IMR-90 (cell line): Measurements from ENCODE around the gene CHN1. TPM values are rescaled to one million over a fixed set of nuclear protein-coding genes. Genes with fewer than 3 reads are reported as not detected.

Source experiments
- ATAC-seq: fragments of 200-7000 bp; cut with Tn5 transposase; 2 replicates; pipeline ENCODE4 v1.9.1; 2020; ENCODE audit warnings: low read depth, mild to moderate bottlenecking, moderate library complexity
- BruUV-seq: library from RNA; stranded (reverse); fragments of 400-500 nt; replicated peaks from 2 replicates; lab custom pipeline; 2021; lab: Mats Ljungman, UMichigan
- CTCF ChIA-PET: fragments of 300-600 bp; formaldehyde crosslinking; extraction: SDS; loops from one replicate; lab custom pipeline; 2021; ENCODE audit warnings: antibody characterized with exemption; lab: Yijun Ruan, JAX
- POLR2A ChIA-PET: fragments of 300-600 bp; sonication (Branson Sonifier 250); formaldehyde crosslinking; loops from one replicate; lab custom pipeline; 2022; ENCODE audit warnings: antibody characterized with exemption; ENCODE audit not compliant: unreplicated experiment; lab: Charles Lee
- DNase-seq: peaks from one replicate; pipeline ENCODE4 v3.0.0; 2013
- H2AFZ ChIP-seq: replicated peaks from 2 replicates; pipeline ENCODE3; 2013; ENCODE audit warnings: low read length, mild to moderate bottlenecking; ENCODE audit not compliant: poor library complexity
- H2AK5ac ChIP-seq: 2 replicates; pipeline ENCODE4 v1.6.1; 2013; ENCODE audit warnings: low read depth, low read length, inconsistent platforms
- H2AK9ac ChIP-seq: replicated peaks from 2 replicates; pipeline ENCODE3; 2013; ENCODE audit warnings: mild to moderate bottlenecking, low read depth, low read length, moderate library complexity; ENCODE audit not compliant: poor library complexity
- H2BK120ac ChIP-seq: 2 replicates; pipeline ENCODE4 v1.6.1; 2013; ENCODE audit warnings: low read depth, low read length, inconsistent platforms
- H2BK15ac ChIP-seq: 3 replicates; pipeline ENCODE4 v1.6.1; 2013; ENCODE audit warnings: low read depth, low read length, inconsistent platforms
- H2BK20ac ChIP-seq: 2 replicates; pipeline ENCODE4 v1.6.1; 2013; ENCODE audit warnings: low read depth, mild to moderate bottlenecking, inconsistent platforms, low read length, moderate library complexity
- H2BK5ac ChIP-seq: 2 replicates; pipeline ENCODE4 v1.6.1; 2013; ENCODE audit warnings: mild to moderate bottlenecking, low read depth, low read length, inconsistent platforms; ENCODE audit not compliant: poor library complexity, severe bottlenecking
- H3K14ac ChIP-seq: replicated peaks from 2 replicates; pipeline ENCODE4 v1.6.1; 2013; ENCODE audit warnings: low read depth, low read length, inconsistent platforms
- H3K18ac ChIP-seq: 2 replicates; pipeline ENCODE4 v1.6.1; 2013; ENCODE audit warnings: low read depth, low read length, control low read depth
- H3K23ac ChIP-seq: 2 replicates; pipeline ENCODE4 v1.6.1; 2013; ENCODE audit warnings: low read depth, low read length, inconsistent platforms
- H3K27ac ChIP-seq: 2 replicates; pipeline ENCODE4 v1.5.1; 2013; ENCODE audit warnings: mild to moderate bottlenecking, control low read depth, low read length; ENCODE audit not compliant: insufficient read depth
- H3K27me3 ChIP-seq: 2 replicates; pipeline ENCODE4 v1.6.1; 2013; ENCODE audit warnings: low read length; ENCODE audit not compliant: control insufficient read depth, insufficient read depth
- H3K36me3 ChIP-seq: 2 replicates; pipeline ENCODE4 v1.6.1; 2013; ENCODE audit warnings: low read length, mixed read lengths; ENCODE audit not compliant: control insufficient read depth, insufficient read depth
- H3K4ac ChIP-seq: 2 replicates; pipeline ENCODE4 v1.6.1; 2013; ENCODE audit warnings: low read depth, low read length, inconsistent platforms
- H3K4me1 ChIP-seq: 2 replicates; pipeline ENCODE4 v1.6.1; 2013; ENCODE audit warnings: low read length, mixed read lengths; ENCODE audit not compliant: control insufficient read depth, insufficient read depth
- H3K4me2 ChIP-seq: 2 replicates; pipeline ENCODE4 v1.6.1; 2013; ENCODE audit warnings: low read depth, mild to moderate bottlenecking, control low read depth, low read length, moderate library complexity
- H3K4me3 ChIP-seq: 2 replicates; pipeline ENCODE4 v1.5.1; 2013; ENCODE audit warnings: low read depth, mild to moderate bottlenecking, control low read depth, low read length, moderate library complexity; ENCODE audit not compliant: insufficient read depth
- H3K56ac ChIP-seq: 2 replicates; pipeline ENCODE4 v1.6.1; 2013; ENCODE audit warnings: low read length, inconsistent platforms; ENCODE audit not compliant: insufficient read depth; ENCODE audit errors: extremely low read depth
- H3K79me1 ChIP-seq, 2 experiments: 2 replicates each; pipeline ENCODE4 v1.6.1; 2013; ENCODE audit warnings: low read length in 2 of 2, inconsistent platforms in 1 of 2, low read depth in 1 of 2
- H3K9ac ChIP-seq: 2 replicates; pipeline ENCODE4 v1.6.1; 2013; ENCODE audit warnings: low read depth, low read length, control low read depth
- H3K9me1 ChIP-seq: 2 replicates; pipeline ENCODE4 v1.6.1; 2013; ENCODE audit warnings: low read length, inconsistent platforms; ENCODE audit not compliant: insufficient read depth
- H3K9me3 ChIP-seq: 2 replicates; pipeline ENCODE4 v1.6.1; 2013; ENCODE audit warnings: low read length; ENCODE audit not compliant: control insufficient read depth, insufficient read depth
- H4K20me1 ChIP-seq: 2 replicates; pipeline ENCODE4 v1.6.1; 2013; ENCODE audit warnings: low read length, inconsistent platforms; ENCODE audit not compliant: insufficient read depth
- H4K5ac ChIP-seq: 2 replicates; pipeline ENCODE4 v1.6.1; 2013; ENCODE audit warnings: mild to moderate bottlenecking, low read depth, low read length, control low read depth
- H4K8ac ChIP-seq, 2 experiments: 2 replicates each; pipeline ENCODE4 v1.6.1; 2013; ENCODE audit warnings: low read depth in 2 of 2, low read length in 2 of 2, control low read depth in 1 of 2, inconsistent platforms in 1 of 2
- H4K91ac ChIP-seq: 2 replicates; pipeline ENCODE4 v1.6.1; 2013; ENCODE audit warnings: low read depth, low read length, inconsistent platforms; ENCODE audit not compliant: insufficient read depth
- CEBPB ChIP-seq: IDR thresholded peaks from 2 replicates; pipeline ENCODE4 v1.6.1; 2012; ENCODE audit warnings: low read depth, low read length, improper control_type of control experiment
- MAZ ChIP-seq: IDR thresholded peaks from 2 replicates; pipeline ENCODE4 v1.6.1; 2012; ENCODE audit warnings: low read depth, mild to moderate bottlenecking, low read length, improper control_type of control experiment, moderate library complexity, borderline replicate concordance
- RCOR1 ChIP-seq: IDR thresholded peaks from 2 replicates; pipeline ENCODE4 v1.6.1; 2012; ENCODE audit warnings: mild to moderate bottlenecking, low read length, improper control_type of control experiment; ENCODE audit not compliant: insufficient replicate concordance
- RFX5 ChIP-seq: IDR thresholded peaks from 2 replicates; pipeline ENCODE4 v1.8.0; 2012; ENCODE audit warnings: low read depth, mild to moderate bottlenecking, low read length, moderate library complexity
- WGBS, 2 experiments: methylation state at CpG; one replicate each; pipeline versions ENCODE4 v1.1.5 to v1.1.7; 2013; ENCODE audit warnings: missing lambda C conversion rate in 2 of 2; ENCODE audit not compliant: insufficient read length in 1 of 2; ENCODE audit errors: extremely low coverage in 2 of 2; 5-methylcytosine and 5-hydroxymethylcytosine counted together
- dilution Hi-C: fragments of 300-500 bp; cut with HindIII; formaldehyde crosslinking; loops from one replicate; pipeline ENCODE4 v1.14.3; 2018; ENCODE audit warnings: low sequenced_read_pairs; ENCODE audit not compliant: unreplicated experiment
- in situ Hi-C: fragments of 300-500 bp; cut with MboI; formaldehyde crosslinking; loops from 3 replicates; pipeline ENCODE4 v1.14.3; 2019; ENCODE audit warnings: low sequenced_read_pairs, inconsistent platforms, mixed read lengths
- intact Hi-C: fragments of 100-400 bp; cut with micrococcal nuclease; formaldehyde crosslinking; loops from 2 replicates; pipeline ENCODE4 v1.10.0; 2022
- polyA plus RNA-seq, 3 experiments: library from polyadenylated mRNA; depleted of rRNA; stranded (reverse); fragments of >200 nt; gene quantifications; 2 replicates each; pipeline ENCODE4 v1.2.3, GENCODE V29; 2012; ENCODE audit warnings: low replicate concordance in 1 of 3
- total RNA-seq: library from RNA; depleted of rRNA; stranded (reverse); fragments of >200 nt; gene quantifications from 2 replicates; pipeline ENCODE4 v1.2.3, GENCODE V29; 2012

The CHN1 gene
- total and polyA plus RNA-seq, 2 of the 4 experiments (the other 2 are of a cell fraction), result 58.4 to 66.9 TPM

DNA sequence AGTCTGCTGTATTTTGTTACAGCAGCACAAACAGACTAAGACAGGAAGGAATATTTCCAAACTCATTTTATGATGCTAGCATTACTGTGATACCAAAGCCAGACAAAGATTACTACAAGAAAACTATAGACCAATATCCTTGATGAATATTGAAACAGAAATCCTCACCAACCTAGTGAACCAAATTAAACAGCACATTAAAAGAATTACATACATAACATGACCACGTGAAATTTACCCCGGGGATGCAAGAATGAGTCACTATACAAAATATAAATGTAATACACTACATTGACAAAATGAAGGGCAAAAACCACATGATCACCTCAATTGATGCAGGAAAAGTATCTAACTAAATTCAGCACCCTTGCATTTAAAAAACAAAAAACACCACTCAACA lies 112.6 kb downstream of the CHN1 start:
- Histone ChIP-seq H3K56ac (no peak overlapping the region), H3K9me3 (no peaks in the 10 kb centered on the region), H3K4ac (no peak overlapping the region), H3K27ac (no peak overlapping the region), H4K5ac (no peak overlapping the region), H2BK15ac (no peak overlapping the region), H3K9ac (no peak overlapping the region), H3K36me3 (no peaks in the 10 kb centered on the region), H2AK9ac (no peak overlapping the region), H4K8ac (no peak overlapping the region), H2AK5ac (no peak overlapping the region), H4K91ac (no peak overlapping the region), H4K20me1 (no peaks in the 10 kb centered on the region), H3K14ac (no peak overlapping the region), H3K23ac (no peak overlapping the region), H3K4me3 (no peak overlapping the region), H3K18ac (no peak overlapping the region), H3K9me1 (no peaks in the 10 kb centered on the region), H3K79me1 (no peaks in the 10 kb centered on the region), H3K4me1 (no peaks in the 10 kb centered on the region), H3K27me3 (no peaks in the 10 kb centered on the region), H2BK120ac (no peak overlapping the region), H2BK5ac (no peak overlapping the region), H3K4me2 (no peak overlapping the region), H2AFZ (no peak overlapping the region), H2BK20ac (no peak overlapping the region)
- no CpG with 5 or more reads among the region's 2 CpGs for WGBS, 2 experiments
- BruUV-seq, result no TSS peak
- in situ Hi-C loops, result no loop called here
- ChIA-PET CTCF (interaction anchor here (0.7 kb wide), 1 partner anchor 30 kb away, joined by 3 read pairs; no protein-coding TSS in a partner anchor), POLR2A (no interaction called here)
- no peak for TF ChIP-seq RCOR1
- TF ChIP-seq RFX5, result no peak
- no peak for TF ChIP-seq MAZ
- no peak for TF ChIP-seq CEBPB
- intact Hi-C loops, result no loop called here
- ATAC-seq (no peak), DNase-seq (no peak)
- dilution Hi-C loops, result no loop called here
